NCI-H2029 (cell line): Measurements from ENCODE around the gene GAGE13.
A peak's percentile ranks its signal among the peaks of the same experiment; 100 is the strongest.
"Not testable (repeated sequence)": the region's sequence is repeated elsewhere in the genome, so short reads cannot be mapped to it uniquely, and the experiment has no call there.

ENCODE experiments used
- DNase-seq: peaks from one replicate; lab custom pipeline; 2025; lab: John Stamatoyannopoulos, UW

The GAGE13 gene, protein sequence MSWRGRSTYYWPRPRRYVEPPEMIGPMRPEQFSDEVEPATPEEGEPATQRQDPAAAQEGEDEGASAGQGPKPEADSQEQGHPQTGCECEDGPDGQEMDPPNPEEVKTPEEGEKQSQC

DNA sequence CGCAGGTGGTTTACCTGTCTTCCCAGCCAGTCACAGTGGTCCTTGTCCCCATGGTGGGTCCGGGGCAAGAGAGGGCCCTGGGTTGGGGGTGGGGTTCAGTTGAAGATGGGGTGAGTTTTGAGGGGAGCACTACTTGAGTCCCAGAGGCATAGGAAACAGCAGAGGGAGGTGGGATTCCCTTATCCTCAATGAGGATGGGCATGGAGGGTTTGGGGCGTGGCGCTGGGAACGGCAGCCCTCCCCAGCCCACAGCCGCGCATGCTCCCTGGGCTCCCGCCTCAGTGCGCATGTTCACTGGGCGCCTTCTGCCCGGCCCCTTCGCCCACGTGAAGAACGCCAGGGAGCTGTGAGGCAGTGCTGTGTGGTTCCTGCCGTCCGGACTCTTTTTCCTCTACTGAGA lies at the start of gene GAGE13:
Gene GAGE13 (plus strand): TSS at position 301 of the 400 bp plus-strand sequence. CDS start 1,156 bp downstream, outside the sequence.
- DNase-seq: not testable (repeated sequence)

DNA sequence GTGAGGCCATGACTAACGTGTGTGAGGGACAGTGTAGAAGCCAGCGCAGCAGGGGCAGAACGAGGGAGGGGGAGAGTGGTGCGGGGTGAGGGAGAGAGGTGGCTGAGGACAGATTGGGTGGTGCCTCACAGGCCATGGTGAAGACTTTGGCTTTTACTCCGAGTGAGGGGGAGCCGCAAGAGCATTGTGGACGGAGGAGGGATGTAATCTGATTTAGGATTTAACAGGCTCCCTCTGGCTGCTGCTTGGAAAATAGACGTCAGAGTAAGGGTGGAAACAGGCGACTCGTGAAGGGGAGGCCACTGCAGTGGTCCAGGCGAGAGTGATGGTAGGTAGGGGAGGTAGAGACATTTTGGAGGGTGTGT lies 48.8 kb upstream of the GAGE13 start:
- no peak for DNase-seq

DNA sequence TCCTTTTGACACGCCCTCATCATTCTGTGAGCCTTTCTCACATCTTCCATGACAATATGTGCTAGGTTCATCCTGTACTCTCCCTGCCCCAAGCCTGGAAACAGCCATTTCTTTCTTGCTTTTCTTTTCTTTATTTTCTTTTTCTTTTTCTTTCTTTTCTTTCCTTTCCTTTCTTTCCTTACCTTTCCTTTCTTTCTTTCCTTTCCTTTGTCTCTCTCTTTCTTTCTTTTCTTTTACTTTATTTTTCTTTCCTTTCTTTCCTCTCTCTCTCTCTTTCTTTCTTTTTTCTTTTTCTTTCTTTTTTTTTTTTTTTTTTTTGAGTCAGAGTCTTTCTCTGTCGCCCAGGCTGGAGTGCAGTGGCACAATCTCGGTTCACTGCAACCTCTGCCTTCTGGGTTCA lies 47.2 kb upstream of the GAGE13 start:
- no peak for DNase-seq

DNA sequence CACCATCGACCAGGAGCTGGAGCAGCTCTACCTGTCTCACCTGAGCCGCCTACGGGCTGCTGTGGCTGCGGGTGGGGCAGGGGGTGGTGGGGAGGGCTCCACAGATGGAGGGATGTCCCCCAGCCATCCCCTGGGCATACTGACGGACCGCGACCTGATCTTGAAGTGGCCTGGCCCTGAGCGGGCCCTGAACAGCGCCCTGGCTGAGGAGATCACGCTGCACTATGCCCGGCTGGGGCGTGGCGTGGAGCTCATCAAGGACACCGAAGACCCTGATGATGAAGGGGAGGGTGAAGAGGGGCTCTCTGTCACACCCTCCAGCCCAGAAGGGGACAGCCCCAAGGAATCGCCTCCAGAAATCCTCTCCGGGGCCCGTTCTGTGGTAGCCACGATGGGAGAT lies 45.2 kb upstream of the GAGE13 start:
- no peak for DNase-seq

DNA sequence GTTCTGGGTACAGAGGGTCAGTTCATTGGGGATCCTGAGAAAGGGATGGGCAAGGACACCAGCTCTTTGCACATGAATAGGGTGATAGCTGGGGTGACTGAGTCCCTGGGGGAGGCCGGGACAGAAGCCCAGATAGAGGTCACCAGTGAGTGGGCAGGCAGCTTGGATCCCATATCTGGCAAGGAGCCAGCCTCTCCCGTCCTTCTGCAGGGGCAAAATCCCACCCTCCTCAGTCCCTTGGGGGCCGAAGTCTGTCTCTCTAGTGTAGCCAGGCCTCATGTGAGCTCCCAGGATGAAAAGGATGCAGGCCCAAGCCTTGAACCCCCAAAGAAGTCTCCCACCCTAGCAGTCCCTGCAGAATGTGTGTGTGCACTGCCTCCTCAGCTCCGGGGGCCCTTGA lies 44.8 kb upstream of the GAGE13 start:
- DNase-seq: no peak

DNA sequence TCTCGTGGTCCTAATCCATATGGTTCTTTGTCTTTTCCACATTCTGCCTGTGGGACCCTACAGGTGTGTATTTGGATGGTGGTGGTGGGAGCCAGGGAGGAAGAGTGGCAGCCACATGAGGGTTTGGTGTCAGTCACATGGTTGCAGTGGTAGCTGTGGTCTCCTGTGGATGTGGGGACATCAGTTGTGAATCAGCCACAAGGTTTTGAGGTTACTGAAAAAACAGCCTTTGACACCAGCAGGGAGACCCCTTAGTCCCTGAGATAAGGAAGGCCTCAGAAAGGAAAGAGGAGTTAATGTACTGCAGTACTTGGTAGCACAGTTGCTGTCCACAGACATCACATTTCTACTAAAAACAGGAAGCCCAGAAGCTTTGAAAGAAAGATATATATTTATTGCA lies 43.7 kb upstream of the GAGE13 start:
- DNase-seq: no peak

DNA sequence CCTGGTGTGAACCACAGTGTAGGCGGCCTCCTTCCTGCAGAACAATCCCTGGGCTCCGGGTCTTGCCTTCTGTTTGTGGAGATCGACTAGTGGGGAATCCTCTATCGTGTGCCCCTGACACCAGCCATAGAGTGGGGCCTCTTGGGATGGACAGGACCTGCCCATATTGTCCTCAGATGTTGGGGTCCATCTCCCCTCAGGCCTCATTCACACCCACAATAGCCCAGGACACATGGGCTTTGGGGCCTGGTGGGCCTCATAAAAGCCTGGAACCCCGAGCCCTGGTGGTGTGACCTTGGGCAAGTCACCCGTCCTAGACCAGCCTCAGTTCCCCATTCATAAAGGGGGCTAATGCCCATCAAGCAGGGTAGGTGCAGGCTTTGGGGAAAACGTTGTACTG lies 41.2 kb upstream of the GAGE13 start:
- no peak for DNase-seq

DNA sequence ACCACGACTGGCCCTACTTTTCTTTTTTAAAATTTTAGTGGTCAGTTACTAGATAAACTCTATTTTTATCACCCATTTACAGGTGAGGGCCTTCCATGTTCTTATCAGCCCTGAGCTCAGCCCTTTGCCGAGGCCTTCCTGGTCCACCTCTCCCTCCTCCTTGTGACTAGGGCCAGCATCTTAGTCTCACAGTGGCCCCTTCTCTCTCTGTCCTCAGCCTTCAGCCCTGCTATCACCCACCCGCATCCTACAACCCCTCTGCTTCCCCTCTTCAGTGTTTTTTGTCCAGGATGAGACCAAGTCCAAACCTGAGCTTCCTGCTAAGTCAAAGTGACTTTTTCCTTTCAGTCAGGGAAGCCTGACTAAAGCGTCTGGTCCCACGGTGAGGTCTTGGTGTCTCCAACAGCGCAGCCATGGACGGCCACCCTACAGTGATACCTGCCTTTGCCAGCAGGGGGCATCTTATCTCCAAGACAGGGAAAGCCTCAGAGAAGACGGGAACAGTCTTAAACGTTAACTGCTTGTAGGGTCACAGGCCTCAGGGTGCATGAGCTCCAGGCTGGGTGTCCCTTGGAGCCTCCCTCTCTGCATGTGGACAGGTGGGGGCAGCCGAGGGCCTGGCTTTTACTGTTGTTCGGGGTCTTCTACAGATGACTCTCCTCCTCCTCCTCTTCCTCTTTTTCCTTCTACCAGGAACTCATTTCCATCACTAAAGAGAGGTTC lies 39.6 kb upstream of the GAGE13 start:
- DNase-seq: peak; percentile 4

DNA sequence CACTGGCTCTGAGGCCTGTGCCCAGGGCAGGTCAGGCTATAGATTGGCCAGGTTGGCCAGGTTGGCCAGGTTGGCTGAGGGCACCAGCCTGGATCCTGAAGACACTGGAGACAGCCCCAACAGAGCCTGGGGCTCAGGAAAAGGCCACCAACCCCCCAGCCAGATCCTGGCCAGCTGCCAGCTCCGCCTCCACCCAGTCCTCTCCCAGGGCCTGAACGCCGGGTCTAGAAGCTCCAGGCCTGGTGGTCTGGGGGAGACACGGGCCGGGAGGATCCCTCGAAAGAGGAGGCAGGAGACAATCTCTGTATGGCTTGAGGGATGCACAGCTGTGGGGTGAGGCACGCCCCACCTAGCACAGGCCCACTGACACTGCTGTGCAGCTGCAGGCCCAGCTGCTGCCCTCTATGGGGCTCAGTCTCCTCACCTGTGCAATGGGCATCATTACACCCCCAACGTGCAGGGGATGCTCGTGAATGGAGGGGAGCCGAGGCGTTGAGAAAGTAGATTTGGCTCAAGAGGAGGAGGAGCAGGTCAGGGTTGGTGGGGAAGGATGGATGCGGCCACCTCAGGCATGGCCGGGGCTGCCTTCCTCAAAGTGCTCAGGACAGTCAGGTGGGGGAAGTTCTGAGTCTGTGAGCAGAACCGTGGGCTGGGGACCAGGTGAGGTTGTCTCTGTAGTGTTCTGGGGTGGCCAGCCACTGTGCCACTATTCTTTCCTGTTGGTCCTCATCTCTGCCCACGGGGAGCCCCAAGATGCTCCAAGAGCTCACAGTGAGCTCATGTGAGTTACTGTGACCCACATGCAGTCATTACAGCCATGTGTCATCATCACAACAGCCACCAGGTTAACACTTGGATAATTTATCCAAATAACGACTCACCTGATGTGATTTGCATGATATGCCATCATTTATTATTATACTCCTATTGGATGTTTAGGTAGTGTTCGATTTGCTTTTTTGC lies 38.7 kb upstream of the GAGE13 start:
- no peak for DNase-seq

DNA sequence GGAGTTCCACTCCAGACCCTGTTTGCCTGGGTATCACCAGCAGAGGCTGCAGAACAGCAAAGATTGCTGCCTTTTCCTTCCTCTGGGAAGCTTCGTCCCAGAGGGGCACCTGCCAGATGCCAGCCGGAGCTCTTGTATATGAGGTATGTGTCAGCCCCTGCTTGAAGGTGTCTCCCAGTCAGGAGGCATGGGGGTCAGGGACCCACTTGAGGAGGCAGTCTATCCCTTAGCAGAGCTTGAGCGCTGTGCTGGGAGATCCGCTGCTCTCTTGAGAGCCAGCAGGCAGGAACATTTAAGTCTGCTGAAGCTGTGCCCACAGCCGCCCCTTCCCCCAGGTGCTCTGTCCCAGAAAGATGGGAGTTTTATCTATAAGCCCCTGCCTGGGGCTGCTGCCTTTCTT lies 32.1 kb upstream of the GAGE13 start:
- not testable (repeated sequence) for DNase-seq

DNA sequence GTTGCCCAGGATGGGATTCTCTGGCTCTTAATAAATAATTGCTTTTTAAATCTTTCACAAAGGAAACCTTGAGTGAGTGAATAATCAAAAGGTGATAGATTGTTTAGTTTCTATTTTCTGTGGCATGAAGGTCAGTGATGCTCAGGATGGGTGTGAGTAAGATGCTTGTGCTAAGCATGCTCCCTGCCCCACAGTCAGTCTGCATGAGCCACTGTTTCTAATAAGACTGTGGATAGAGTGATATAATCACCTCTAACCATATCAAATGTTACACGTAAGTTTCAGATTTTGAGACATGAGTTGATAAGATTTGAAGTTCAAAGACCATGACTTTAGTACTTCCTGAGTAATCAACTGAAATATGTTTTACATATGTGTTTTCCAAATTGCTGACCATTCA lies 30.7 kb upstream of the GAGE13 start:
- DNase-seq: no peak

DNA sequence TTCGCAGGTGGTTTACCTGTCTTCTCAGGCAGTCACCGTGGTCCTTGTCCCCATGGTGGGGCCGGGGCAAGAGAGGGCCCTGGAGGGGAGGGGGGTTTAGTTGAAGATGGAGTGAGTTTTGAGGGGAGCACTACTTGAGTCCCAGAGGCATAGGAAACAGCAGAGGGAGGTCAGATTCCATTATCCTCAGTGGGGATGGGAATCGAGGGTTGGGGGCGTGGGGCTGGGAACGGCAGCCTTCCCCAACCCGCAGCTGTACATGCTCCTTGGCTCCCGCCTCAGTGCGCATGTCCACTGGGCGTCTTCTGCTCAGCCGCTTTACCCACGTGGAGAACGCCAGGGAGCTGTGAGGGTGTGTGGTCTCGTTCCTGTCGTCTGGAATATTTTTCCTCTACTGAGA lies 28.0 kb upstream of the GAGE13 start, which contains the start of gene GAGE10:
Gene GAGE10 (plus strand): TSS at position 301 of the 400 bp plus-strand sequence. CDS start 1,214 bp downstream, outside the sequence.
- DNase-seq: no peak

DNA sequence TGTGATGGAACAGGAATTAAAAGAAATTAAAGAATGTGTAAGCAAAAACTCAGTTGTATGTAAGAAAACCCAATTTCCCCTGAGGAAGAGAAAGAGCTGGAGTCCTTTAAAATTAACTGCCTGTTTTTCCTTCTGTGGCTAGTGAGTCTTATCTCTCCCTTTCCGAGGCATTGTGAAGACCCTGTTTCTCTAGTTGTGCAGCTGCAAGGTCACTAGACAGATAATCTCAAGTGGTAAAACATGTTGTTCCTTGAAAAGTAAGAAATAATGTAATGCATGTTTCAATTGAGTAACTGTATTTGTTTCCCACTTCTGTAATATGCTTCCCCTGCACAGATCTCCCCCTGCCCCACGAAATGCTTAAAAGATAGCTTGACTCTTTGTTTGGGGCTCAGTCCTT lies 23.6 kb upstream of the GAGE13 start:
- DNase-seq: not testable (repeated sequence)

DNA sequence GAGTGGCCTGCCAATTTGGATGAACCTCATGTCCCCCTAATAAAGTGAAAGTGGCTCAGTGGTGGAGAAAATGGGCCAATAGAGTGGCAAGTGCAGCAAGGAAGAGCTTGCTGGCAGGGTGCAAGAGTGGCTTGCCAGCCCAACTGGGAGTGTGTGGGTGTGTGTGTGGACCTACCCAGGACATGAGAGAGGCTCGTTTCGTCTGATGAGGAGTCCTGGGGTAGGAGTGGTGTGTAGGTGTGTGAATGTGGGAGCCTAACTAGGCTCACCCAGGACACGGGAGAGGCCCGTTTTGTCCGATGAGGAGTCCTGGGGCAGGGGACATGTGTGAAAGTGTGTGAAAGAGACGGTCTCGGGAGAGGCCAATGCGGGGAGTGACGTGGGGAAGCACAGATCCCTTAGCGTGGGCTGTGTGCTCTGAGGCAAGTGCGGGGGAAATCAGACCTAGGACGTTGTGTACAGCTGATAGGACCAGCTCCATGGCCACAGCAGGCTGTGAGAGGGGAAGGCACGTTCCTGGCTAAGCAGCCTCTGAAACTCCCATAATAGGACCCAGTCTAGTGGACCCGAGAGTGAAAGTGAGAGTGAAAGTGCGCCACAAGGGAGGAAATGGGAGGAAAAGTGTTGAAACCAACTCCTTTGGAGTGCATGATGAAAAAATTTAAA lies 22.6 kb upstream of the GAGE13 start:
- DNase-seq: no peak

DNA sequence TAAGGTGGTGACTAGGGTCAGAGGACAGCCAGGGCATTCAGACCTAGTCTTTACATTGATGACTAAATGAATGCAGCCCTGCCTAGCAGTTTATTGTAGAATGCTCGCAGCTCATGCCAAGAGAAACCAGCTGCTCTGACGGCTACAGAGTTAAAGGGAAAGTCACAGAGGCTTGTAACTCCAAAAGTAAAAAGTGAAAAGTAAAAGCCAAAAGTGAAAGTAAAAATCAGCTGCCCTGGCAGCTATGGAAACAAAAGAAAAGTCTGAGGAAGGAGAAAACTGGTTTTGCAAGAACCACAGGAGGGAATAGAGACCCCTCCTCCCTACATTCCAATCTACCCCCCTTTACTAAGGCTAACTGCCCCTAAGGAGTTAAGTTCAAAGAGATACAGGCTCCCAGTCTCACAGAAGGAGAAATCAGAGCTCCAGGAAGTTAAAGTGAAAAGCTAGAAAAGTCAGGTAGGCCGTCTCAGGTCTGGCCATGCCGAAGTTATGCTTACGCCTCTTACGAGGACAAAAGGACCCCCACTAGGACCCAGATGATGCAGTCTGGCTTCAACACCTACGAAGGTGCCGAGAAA lies 21.9 kb upstream of the GAGE13 start:
- DNase-seq: no peak

DNA sequence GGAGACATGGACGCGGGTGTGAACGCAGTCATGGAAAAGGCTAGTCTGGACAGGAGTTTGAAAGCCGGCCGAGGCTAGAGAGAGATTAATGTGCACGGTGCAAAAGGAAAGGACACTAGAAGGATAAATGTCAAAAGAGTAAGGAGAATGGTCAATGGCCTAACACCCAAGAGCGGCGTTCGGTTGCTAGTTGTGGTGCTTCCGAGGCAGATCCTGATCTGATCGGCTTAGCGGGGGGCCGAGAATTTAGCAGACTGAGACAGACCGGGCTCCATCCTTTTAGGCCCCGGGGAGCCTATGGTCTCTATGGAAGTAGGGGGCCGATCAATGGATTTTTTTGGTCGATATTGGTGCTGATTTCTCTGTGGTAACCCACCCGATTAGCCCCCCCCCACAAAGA lies 21.0 kb upstream of the GAGE13 start:
- no peak for DNase-seq

DNA sequence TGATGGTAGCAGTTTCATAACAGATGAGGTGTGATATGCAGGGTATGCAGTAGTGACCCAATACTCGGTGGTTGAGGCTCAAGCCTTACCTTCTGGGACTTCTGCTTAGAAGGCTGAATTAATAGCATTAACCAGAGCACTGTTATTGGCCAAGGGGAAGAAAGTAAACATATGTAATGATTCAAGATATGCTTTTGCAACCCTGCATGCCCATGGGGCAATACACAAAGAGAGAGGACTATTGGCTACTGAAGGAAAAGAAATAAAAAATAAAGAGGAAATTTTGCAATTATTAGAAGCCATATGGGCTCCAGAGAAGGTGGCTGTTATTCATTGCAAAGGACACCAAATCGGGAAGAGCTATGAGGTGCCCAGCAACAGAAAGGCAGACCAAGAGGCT lies 19.2 kb upstream of the GAGE13 start:
- DNase-seq: no peak

DNA sequence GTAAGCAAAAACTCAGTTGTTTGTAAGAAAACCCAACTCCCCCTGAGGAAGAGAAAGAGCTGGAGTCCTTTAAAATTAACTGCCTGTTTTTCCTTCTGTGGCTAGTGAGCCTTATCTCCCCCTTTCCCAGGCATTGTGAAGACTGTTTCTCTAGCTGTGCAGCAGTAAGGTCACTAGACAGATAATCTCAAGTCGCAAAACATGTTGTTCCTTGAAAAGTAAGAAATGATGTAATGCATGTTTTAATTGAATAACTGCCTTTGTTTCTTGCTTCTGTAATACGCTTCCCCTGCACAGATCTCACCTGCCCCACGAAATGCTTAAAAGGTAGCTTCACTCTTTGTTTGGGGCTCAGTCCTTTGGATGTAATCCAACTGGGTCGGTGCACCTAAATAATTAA lies 15.3 kb upstream of the GAGE13 start:
- DNase-seq: no peak

DNA sequence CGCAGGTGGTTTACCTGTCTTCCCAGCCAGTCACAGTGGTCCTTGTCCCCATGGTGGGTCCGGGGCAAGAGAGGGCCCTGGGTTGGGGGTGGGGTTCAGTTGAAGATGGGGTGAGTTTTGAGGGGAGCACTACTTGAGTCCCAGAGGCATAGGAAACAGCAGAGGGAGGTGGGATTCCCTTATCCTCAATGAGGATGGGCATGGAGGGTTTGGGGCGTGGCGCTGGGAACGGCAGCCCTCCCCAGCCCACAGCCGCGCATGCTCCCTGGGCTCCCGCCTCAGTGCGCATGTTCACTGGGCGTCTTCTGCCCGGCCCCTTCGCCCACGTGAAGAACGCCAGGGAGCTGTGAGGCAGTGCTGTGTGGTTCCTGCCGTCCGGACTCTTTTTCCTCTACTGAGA lies 9.6 kb upstream of the GAGE13 start, which contains the start of gene GAGE12J:
Gene GAGE12J (plus strand): TSS at position 301 of the 400 bp plus-strand sequence. CDS start 1,157 bp downstream, outside the sequence.
- not testable (repeated sequence) for DNase-seq

DNA sequence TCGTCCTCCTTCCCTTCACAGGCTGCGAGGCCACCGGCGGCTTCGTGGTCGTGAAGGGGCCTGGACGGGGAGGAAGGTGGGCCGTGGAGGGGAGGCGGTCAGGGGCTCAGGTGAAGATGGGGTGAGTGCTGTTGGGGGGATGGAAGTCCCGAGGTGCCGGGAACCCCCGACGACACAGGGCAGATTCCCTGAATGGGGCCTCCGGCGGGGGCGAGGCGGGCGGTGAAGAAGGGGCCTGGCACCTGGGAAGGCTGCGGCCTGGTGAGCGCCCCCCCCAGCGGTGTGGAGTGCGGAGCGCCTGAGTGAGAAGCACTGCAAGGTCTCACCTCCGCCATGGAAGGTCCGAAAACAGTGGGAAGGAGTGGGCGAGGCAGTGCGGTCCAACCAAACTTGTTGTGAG lies 9.1 kb upstream of the GAGE13 start:
- DNase-seq: not testable (repeated sequence)

DNA sequence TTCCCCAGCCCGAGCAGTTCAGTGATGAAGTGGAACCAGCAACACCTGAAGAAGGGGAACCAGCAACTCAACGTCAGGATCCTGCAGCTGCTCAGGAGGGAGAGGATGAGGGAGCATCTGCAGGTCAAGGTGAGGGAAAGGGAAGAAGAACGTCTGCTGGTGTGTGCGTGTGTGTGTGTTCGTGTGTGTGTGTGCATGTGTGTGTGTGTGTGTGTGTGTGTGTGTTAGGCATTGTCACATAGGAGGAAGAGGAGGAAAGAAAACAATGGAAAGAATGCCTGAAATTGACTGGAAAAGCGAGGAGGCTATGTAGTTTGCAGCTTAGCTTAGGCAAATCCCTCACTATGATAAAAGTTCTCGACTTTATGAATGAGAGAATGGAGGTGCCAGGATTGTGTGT lies 7.6 kb upstream of the GAGE13 start:
- not testable (repeated sequence) for DNase-seq

DNA sequence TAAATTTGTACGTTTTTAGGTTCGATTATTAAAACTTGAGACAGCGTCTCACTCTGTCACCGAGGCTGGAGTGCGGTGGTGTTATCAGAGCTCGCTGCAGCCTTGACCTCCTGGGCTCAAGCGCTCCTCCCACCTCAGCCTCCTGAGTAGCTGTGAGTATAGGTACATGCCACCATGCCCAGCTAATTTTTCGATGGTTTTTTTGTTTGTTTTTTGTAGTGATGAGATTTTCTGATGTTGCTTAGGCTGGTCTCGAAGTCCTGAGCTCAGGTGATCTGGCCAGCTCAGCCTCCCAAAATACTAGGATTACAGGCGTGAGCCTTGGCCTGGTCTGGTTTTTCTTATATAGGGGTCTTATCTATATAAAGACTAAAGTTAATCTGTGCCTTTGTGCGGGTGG lies 961 bp upstream of the GAGE13 start:
- DNase-seq: not testable (repeated sequence)
